IMR-90 (cell line): Measurements from ENCODE around the gene PITX3. TPM values are rescaled to one million over a fixed set of nuclear protein-coding genes. Genes with fewer than 3 reads are reported as not detected.

Source experiments
- ATAC-seq: fragments of 200-7000 bp; cut with Tn5 transposase; 2 replicates; pipeline ENCODE4 v1.9.1; 2020; ENCODE audit warnings: low read depth, mild to moderate bottlenecking, moderate library complexity
- BruUV-seq: library from RNA; stranded (reverse); fragments of 400-500 nt; replicated peaks from 2 replicates; lab custom pipeline; 2021; lab: Mats Ljungman, UMichigan
- CTCF ChIA-PET: fragments of 300-600 bp; formaldehyde crosslinking; extraction: SDS; loops from one replicate; lab custom pipeline; 2021; ENCODE audit warnings: antibody characterized with exemption; lab: Yijun Ruan, JAX
- POLR2A ChIA-PET: fragments of 300-600 bp; sonication (Branson Sonifier 250); formaldehyde crosslinking; loops from one replicate; lab custom pipeline; 2022; ENCODE audit warnings: antibody characterized with exemption; ENCODE audit not compliant: unreplicated experiment; lab: Charles Lee
- DNase-seq: peaks from one replicate; pipeline ENCODE4 v3.0.0; 2013
- H2AFZ ChIP-seq: replicated peaks from 2 replicates; pipeline ENCODE3; 2013; ENCODE audit warnings: low read length, mild to moderate bottlenecking; ENCODE audit not compliant: poor library complexity
- H2AK5ac ChIP-seq: 2 replicates; pipeline ENCODE4 v1.6.1; 2013; ENCODE audit warnings: low read depth, low read length, inconsistent platforms
- H2AK9ac ChIP-seq: replicated peaks from 2 replicates; pipeline ENCODE3; 2013; ENCODE audit warnings: mild to moderate bottlenecking, low read depth, low read length, moderate library complexity; ENCODE audit not compliant: poor library complexity
- H2BK120ac ChIP-seq: 2 replicates; pipeline ENCODE4 v1.6.1; 2013; ENCODE audit warnings: low read depth, low read length, inconsistent platforms
- H2BK15ac ChIP-seq: 3 replicates; pipeline ENCODE4 v1.6.1; 2013; ENCODE audit warnings: low read depth, low read length, inconsistent platforms
- H2BK20ac ChIP-seq: 2 replicates; pipeline ENCODE4 v1.6.1; 2013; ENCODE audit warnings: low read depth, mild to moderate bottlenecking, inconsistent platforms, low read length, moderate library complexity
- H2BK5ac ChIP-seq: 2 replicates; pipeline ENCODE4 v1.6.1; 2013; ENCODE audit warnings: mild to moderate bottlenecking, low read depth, low read length, inconsistent platforms; ENCODE audit not compliant: poor library complexity, severe bottlenecking
- H3K14ac ChIP-seq: replicated peaks from 2 replicates; pipeline ENCODE4 v1.6.1; 2013; ENCODE audit warnings: low read depth, low read length, inconsistent platforms
- H3K18ac ChIP-seq: 2 replicates; pipeline ENCODE4 v1.6.1; 2013; ENCODE audit warnings: low read depth, low read length, control low read depth
- H3K23ac ChIP-seq: 2 replicates; pipeline ENCODE4 v1.6.1; 2013; ENCODE audit warnings: low read depth, low read length, inconsistent platforms
- H3K27ac ChIP-seq: 2 replicates; pipeline ENCODE4 v1.5.1; 2013; ENCODE audit warnings: mild to moderate bottlenecking, control low read depth, low read length; ENCODE audit not compliant: insufficient read depth
- H3K27me3 ChIP-seq: 2 replicates; pipeline ENCODE4 v1.6.1; 2013; ENCODE audit warnings: low read length; ENCODE audit not compliant: control insufficient read depth, insufficient read depth
- H3K36me3 ChIP-seq: 2 replicates; pipeline ENCODE4 v1.6.1; 2013; ENCODE audit warnings: low read length, mixed read lengths; ENCODE audit not compliant: control insufficient read depth, insufficient read depth
- H3K4ac ChIP-seq: 2 replicates; pipeline ENCODE4 v1.6.1; 2013; ENCODE audit warnings: low read depth, low read length, inconsistent platforms
- H3K4me1 ChIP-seq: 2 replicates; pipeline ENCODE4 v1.6.1; 2013; ENCODE audit warnings: low read length, mixed read lengths; ENCODE audit not compliant: control insufficient read depth, insufficient read depth
- H3K4me2 ChIP-seq: 2 replicates; pipeline ENCODE4 v1.6.1; 2013; ENCODE audit warnings: low read depth, mild to moderate bottlenecking, control low read depth, low read length, moderate library complexity
- H3K4me3 ChIP-seq: 2 replicates; pipeline ENCODE4 v1.5.1; 2013; ENCODE audit warnings: low read depth, mild to moderate bottlenecking, control low read depth, low read length, moderate library complexity; ENCODE audit not compliant: insufficient read depth
- H3K56ac ChIP-seq: 2 replicates; pipeline ENCODE4 v1.6.1; 2013; ENCODE audit warnings: low read length, inconsistent platforms; ENCODE audit not compliant: insufficient read depth; ENCODE audit errors: extremely low read depth
- H3K79me1 ChIP-seq, 2 experiments: 2 replicates each; pipeline ENCODE4 v1.6.1; 2013; ENCODE audit warnings: low read length in 2 of 2, inconsistent platforms in 1 of 2, low read depth in 1 of 2
- H3K9ac ChIP-seq: 2 replicates; pipeline ENCODE4 v1.6.1; 2013; ENCODE audit warnings: low read depth, low read length, control low read depth
- H3K9me1 ChIP-seq: 2 replicates; pipeline ENCODE4 v1.6.1; 2013; ENCODE audit warnings: low read length, inconsistent platforms; ENCODE audit not compliant: insufficient read depth
- H3K9me3 ChIP-seq: 2 replicates; pipeline ENCODE4 v1.6.1; 2013; ENCODE audit warnings: low read length; ENCODE audit not compliant: control insufficient read depth, insufficient read depth
- H4K20me1 ChIP-seq: 2 replicates; pipeline ENCODE4 v1.6.1; 2013; ENCODE audit warnings: low read length, inconsistent platforms; ENCODE audit not compliant: insufficient read depth
- H4K5ac ChIP-seq: 2 replicates; pipeline ENCODE4 v1.6.1; 2013; ENCODE audit warnings: mild to moderate bottlenecking, low read depth, low read length, control low read depth
- H4K8ac ChIP-seq, 2 experiments: 2 replicates each; pipeline ENCODE4 v1.6.1; 2013; ENCODE audit warnings: low read depth in 2 of 2, low read length in 2 of 2, control low read depth in 1 of 2, inconsistent platforms in 1 of 2
- H4K91ac ChIP-seq: 2 replicates; pipeline ENCODE4 v1.6.1; 2013; ENCODE audit warnings: low read depth, low read length, inconsistent platforms; ENCODE audit not compliant: insufficient read depth
- BHLHE40 ChIP-seq: fragments of 150-350 bp; IDR thresholded peaks from 2 replicates; pipeline ENCODE4 v1.6.1; 2016; ENCODE audit warnings: mild to moderate bottlenecking, low read depth, low read length
- CEBPB ChIP-seq: IDR thresholded peaks from 2 replicates; pipeline ENCODE4 v1.6.1; 2012; ENCODE audit warnings: low read depth, low read length, improper control_type of control experiment
- CHD1 ChIP-seq: IDR thresholded peaks from 2 replicates; pipeline ENCODE4 v1.6.1; 2012; ENCODE audit warnings: low read depth, low read length, improper control_type of control experiment
- CTCF ChIP-seq: conservative IDR thresholded peaks from 2 replicates; pipeline ENCODE4 v1.5.1; 2012; ENCODE audit warnings: mild to moderate bottlenecking, low read depth, low read length, improper control_type of control experiment
- ELK1 ChIP-seq: fragments of 150-350 bp; IDR thresholded peaks from 2 replicates; pipeline ENCODE4 v1.6.1; 2016; ENCODE audit warnings: low read depth, mild to moderate bottlenecking, low read length, moderate library complexity, borderline replicate concordance
- FOS ChIP-seq: fragments of 150-350 bp; IDR thresholded peaks from 2 replicates; pipeline ENCODE4 v1.6.1; 2016; ENCODE audit warnings: low read depth, low read length
- NFE2L2 ChIP-seq: fragments of 150-350 bp; IDR thresholded peaks from 2 replicates; pipeline ENCODE4 v1.6.1; 2016; ENCODE audit warnings: low read depth, mild to moderate bottlenecking, low read length
- POLR2A ChIP-seq: IDR thresholded peaks from 2 replicates; pipeline ENCODE4 v1.6.1; 2012; ENCODE audit warnings: mild to moderate bottlenecking, low read depth, low read length
- RCOR1 ChIP-seq: IDR thresholded peaks from 2 replicates; pipeline ENCODE4 v1.6.1; 2012; ENCODE audit warnings: mild to moderate bottlenecking, low read length, improper control_type of control experiment; ENCODE audit not compliant: insufficient replicate concordance
- RFX5 ChIP-seq: IDR thresholded peaks from 2 replicates; pipeline ENCODE4 v1.8.0; 2012; ENCODE audit warnings: low read depth, mild to moderate bottlenecking, low read length, moderate library complexity
- SMC3 ChIP-seq: fragments of 150-350 bp; IDR thresholded peaks from 2 replicates; pipeline ENCODE4 v1.6.1; 2016; ENCODE audit warnings: low read depth, mild to moderate bottlenecking, antibody characterized with exemption, low read length, moderate library complexity
- USF2 ChIP-seq: fragments of 150-350 bp; IDR thresholded peaks from 2 replicates; pipeline ENCODE4 v1.6.1; 2017; ENCODE audit warnings: mild to moderate bottlenecking, antibody characterized with exemption, low read length, low read depth
- WGBS, 2 experiments: methylation state at CpG; one replicate each; pipeline versions ENCODE4 v1.1.5 to v1.1.7; 2013; ENCODE audit warnings: missing lambda C conversion rate in 2 of 2; ENCODE audit not compliant: insufficient read length in 1 of 2; ENCODE audit errors: extremely low coverage in 2 of 2; 5-methylcytosine and 5-hydroxymethylcytosine counted together
- dilution Hi-C: fragments of 300-500 bp; cut with HindIII; formaldehyde crosslinking; loops from one replicate; pipeline ENCODE4 v1.14.3; 2018; ENCODE audit warnings: low sequenced_read_pairs; ENCODE audit not compliant: unreplicated experiment
- in situ Hi-C: fragments of 300-500 bp; cut with MboI; formaldehyde crosslinking; loops from 3 replicates; pipeline ENCODE4 v1.14.3; 2019; ENCODE audit warnings: low sequenced_read_pairs, inconsistent platforms, mixed read lengths
- intact Hi-C: fragments of 100-400 bp; cut with micrococcal nuclease; formaldehyde crosslinking; loops from 2 replicates; pipeline ENCODE4 v1.10.0; 2022
- polyA plus RNA-seq, 3 experiments: library from polyadenylated mRNA; depleted of rRNA; stranded (reverse); fragments of >200 nt; gene quantifications; 2 replicates each; pipeline ENCODE4 v1.2.3, GENCODE V29; 2012; ENCODE audit warnings: low replicate concordance in 1 of 3
- total RNA-seq: library from RNA; depleted of rRNA; stranded (reverse); fragments of >200 nt; gene quantifications from 2 replicates; pipeline ENCODE4 v1.2.3, GENCODE V29; 2012

Gene PITX3
- total and polyA plus RNA-seq, 2 of the 4 experiments (the other 2 are of a cell fraction): not detected

- no peak overlapping the region for H4K8ac ChIP-seq
- no peak overlapping the region for H3K23ac ChIP-seq
- no peak overlapping the region for H2AK5ac ChIP-seq
- no peak overlapping the region for H3K27ac ChIP-seq
- H3K9ac ChIP-seq: no peak overlapping the region
- H3K36me3 ChIP-seq: no peaks in the 10 kb centered on the region
- H4K20me1 ChIP-seq: peaks cover 63% of the 10 kb centered on the region
- H3K14ac ChIP-seq: no peak overlapping the region
- H2AFZ ChIP-seq: no peak overlapping the region
- H2AK9ac ChIP-seq: no peak overlapping the region
- H3K79me1 ChIP-seq: peaks cover 40 to 74% of the 10 kb centered on the region in 2 experiments
- H4K5ac ChIP-seq: no peak overlapping the region
- intact Hi-C loops: no loop called here
- no peak overlapping the region for H2BK5ac ChIP-seq
- CTCF ChIA-PET: interaction anchor here (1.0 kb wide), 1 partner anchor 101 kb away, joined by 3 read pairs; no protein-coding TSS in a partner anchor
- no peak overlapping the region for H2BK15ac ChIP-seq
- no peak overlapping the region for H3K4me3 ChIP-seq
- H4K91ac ChIP-seq: no peak overlapping the region
- H3K4ac ChIP-seq: no peak overlapping the region
- no peak overlapping the region for H3K56ac ChIP-seq
- POLR2A ChIA-PET: no interaction called here
- no peak for ATAC-seq
- no peak overlapping the region for H3K4me2 ChIP-seq
- no peaks in the 10 kb centered on the region for H3K9me3 ChIP-seq
- BruUV-seq: no TSS peak
- dilution Hi-C loops: no loop called here
- H3K18ac ChIP-seq: no peak overlapping the region
- DNase-seq: no peak
- H2BK120ac ChIP-seq: no peak overlapping the region
- in situ Hi-C loops: no loop called here
- TF ChIP-seq FOS (no peak), POLR2A (no peak), BHLHE40 (no peak), RCOR1 (no peak), USF2 (no peak), NFE2L2 (no peak), CHD1 (no peak), RFX5 (no peak), ELK1 (no peak), SMC3 (no peak), CTCF (no peak), CEBPB (no peak)
- H3K27me3 ChIP-seq: no peaks in the 10 kb centered on the region
- 91% methylated on average over 1 of the region's 2 CpGs; no CpG with 5 or more reads in 1 of the 2 experiments for WGBS, 2 experiments
- H3K9me1 ChIP-seq: peaks cover 15% of the 10 kb centered on the region
- peaks cover 6% of the 10 kb centered on the region for H3K4me1 ChIP-seq
- no peak overlapping the region for H2BK20ac ChIP-seq
Measured at GRCh38 chr10:102283488-102283887, 42.2 kb upstream of the PITX3 start.
